WTC11 (cell line): ENCODE data around the gene NMU. TPM values are rescaled to one million over a fixed set of nuclear protein-coding genes. Genes with fewer than 3 reads are reported as not detected.

Experiments
- ATAC-seq: fragments of 200-7000 bp; cut with Tn5 transposase; 2 replicates; pipeline ENCODE4 v1.10.0; 2021; ENCODE audit warnings: mild to moderate bottlenecking, moderate library complexity
- CTCF ChIA-PET: fragments of 300-600 bp; sonication (Branson Sonifier 250); formaldehyde crosslinking; loops from one replicate; lab custom pipeline; 2021; ENCODE audit warnings: antibody characterized with exemption; lab: Charles Lee
- POLR2A ChIA-PET: fragments of 350-600 bp; sonication (Branson Sonifier 250); formaldehyde crosslinking; loops from one replicate; lab custom pipeline; 2021; ENCODE audit warnings: antibody characterized with exemption; lab: Charles Lee
- DNase-seq: peaks from one replicate; pipeline ENCODE4 v3.0.0; 2021; ENCODE audit warnings: low spot score
- H3K27ac Mint-ChIP-seq: 2 replicates; pipeline ENCODE4 v1.8.0; 2021; ENCODE audit warnings: mixed read lengths
- H3K27me3 Mint-ChIP-seq: 2 replicates; pipeline ENCODE4 v1.8.0; 2021; ENCODE audit warnings: low read depth, mild to moderate bottlenecking, moderate library complexity, mixed read lengths
- H3K36me3 Mint-ChIP-seq: 2 replicates; pipeline ENCODE4 v1.8.0; 2021; ENCODE audit warnings: mixed read lengths
- H3K4me1 Mint-ChIP-seq: 2 replicates; pipeline ENCODE4 v1.8.0; 2022; ENCODE audit warnings: mixed read lengths
- H3K4me3 Mint-ChIP-seq: 2 replicates; pipeline ENCODE4 v1.8.0; 2021; ENCODE audit warnings: mild to moderate bottlenecking, moderate library complexity, mixed read lengths
- H3K9me3 Mint-ChIP-seq: 2 replicates; pipeline ENCODE4 v1.8.0; 2021; ENCODE audit warnings: mixed read lengths
- AFF4 ChIP-seq: sonication (generic); formaldehyde crosslinking; IDR thresholded peaks from 2 replicates; pipeline ENCODE4 v1.8.1; 2023; ENCODE audit warnings: mild to moderate bottlenecking, missing genetic modification reagents, borderline replicate concordance
- CREB1 ChIP-seq: sonication (generic); formaldehyde crosslinking; IDR thresholded peaks from 2 replicates; pipeline ENCODE4 v1.8.0; 2023; ENCODE audit warnings: mild to moderate bottlenecking, missing genetic modification reagents
- E2F1 ChIP-seq: sonication (generic); formaldehyde crosslinking; IDR thresholded peaks from 2 replicates; pipeline ENCODE4 v1.8.0; 2022; ENCODE audit warnings: mild to moderate bottlenecking, missing genetic modification reagents
- IRF2 ChIP-seq: sonication (generic); formaldehyde crosslinking; IDR thresholded peaks from 2 replicates; pipeline ENCODE4 v1.8.0; 2022; ENCODE audit warnings: low read depth, missing genetic modification reagents, borderline replicate concordance
- MXD4 ChIP-seq: fragments of 250-450 bp; sonication (Bioruptor Pico); IDR thresholded peaks from 2 replicates; pipeline ENCODE4 v1.8.0; 2021; ENCODE audit warnings: mild to moderate bottlenecking, moderate library complexity, borderline replicate concordance
- NFATC4 ChIP-seq: fragments of 250-450 bp; sonication (Bioruptor Pico); IDR thresholded peaks from 2 replicates; pipeline ENCODE4 v1.9.0; 2021; ENCODE audit warnings: mild to moderate bottlenecking
- NFE2L1 ChIP-seq: sonication (generic); formaldehyde crosslinking; IDR thresholded peaks from 2 replicates; pipeline ENCODE4 v1.8.1; 2023; ENCODE audit warnings: missing genetic modification reagents
- STAT6 ChIP-seq: sonication (generic); formaldehyde crosslinking; conservative IDR thresholded peaks from 2 replicates; pipeline ENCODE4 v1.8.1; 2023; ENCODE audit warnings: mild to moderate bottlenecking, low read depth, missing genetic modification reagents, moderate library complexity
- TP53 ChIP-seq: sonication (generic); formaldehyde crosslinking; IDR thresholded peaks from 2 replicates; pipeline ENCODE4 v1.8.1; 2023; ENCODE audit warnings: mild to moderate bottlenecking, missing genetic modification reagents
- USF2 ChIP-seq: sonication (generic); formaldehyde crosslinking; IDR thresholded peaks from 2 replicates; pipeline ENCODE4 v1.8.1; 2023; ENCODE audit warnings: mild to moderate bottlenecking, missing genetic modification reagents, moderate library complexity
- ZBTB21 ChIP-seq: sonication (generic); formaldehyde crosslinking; IDR thresholded peaks from 2 replicates; pipeline ENCODE4 v1.8.1; 2023; ENCODE audit warnings: mild to moderate bottlenecking, missing genetic modification reagents, borderline replicate concordance
- ZNF671 ChIP-seq: fragments of 250-450 bp; sonication (Bioruptor Pico); IDR thresholded peaks from 2 replicates; pipeline ENCODE4 v1.8.0; 2021; ENCODE audit warnings: mild to moderate bottlenecking
- total RNA-seq: library from RNA; stranded (reverse); gene quantifications from 3 replicates; pipeline ENCODE4 v1.2.3, GENCODE V29; 2021
- TF ChIP-seq, protein P1 (sequence below): sonication (generic); formaldehyde crosslinking; IDR thresholded peaks from 2 replicates; pipeline ENCODE4 v1.8.1; 2022; ENCODE audit warnings: mild to moderate bottlenecking, missing genetic modification reagents, moderate library complexity, borderline replicate concordance

NMU gene
- total RNA-seq, 1 experiment from 2014 or later = 43.7 TPM

DNA sequence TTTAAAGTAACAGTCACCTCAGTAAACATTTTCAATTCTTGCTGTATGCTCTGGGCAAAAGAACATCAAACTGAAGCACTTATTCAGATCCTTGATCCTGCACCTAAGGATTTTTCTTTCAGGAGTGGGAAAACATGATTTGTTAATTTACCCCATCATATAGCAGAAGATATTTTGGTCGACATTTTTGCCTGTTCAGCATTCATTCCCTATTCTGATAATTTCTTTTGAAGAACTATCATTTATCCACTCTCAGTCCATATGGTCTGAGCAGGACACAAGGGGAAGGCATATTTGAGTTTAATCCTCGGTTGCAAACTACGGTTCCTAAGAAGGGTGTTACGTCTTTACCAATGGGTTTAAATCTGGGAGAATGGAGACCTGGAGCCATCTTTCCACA is 88.2 kb downstream of the NMU start:
- H3K27ac Mint-ChIP-seq = peak overlapping the region; percentile 97

DNA sequence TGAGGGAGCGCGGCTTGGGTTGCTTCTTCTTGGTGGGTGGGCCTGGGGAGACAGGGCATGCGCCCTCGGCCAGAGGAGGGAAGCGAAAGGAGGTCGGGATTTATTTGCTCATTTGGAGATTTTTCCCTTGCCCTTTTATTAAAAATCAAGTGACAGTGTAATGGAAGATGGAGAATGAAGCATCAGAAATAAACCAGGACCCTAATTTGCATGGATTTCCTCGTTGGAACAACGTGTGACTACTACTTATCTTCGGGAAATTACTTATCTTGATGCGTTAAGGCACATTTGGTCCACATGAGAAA is 88.7 kb downstream of the NMU start:
- peak overlapping the region; percentile 97 for H3K27ac Mint-ChIP-seq
- no peaks in the 10 kb centered on the region for H3K27me3 Mint-ChIP-seq
- H3K4me3 Mint-ChIP-seq = peak overlapping the region; percentile 91
- TF ChIP-seq E2F1 (CRISPR knock-in tag) (no peak), USF2 (CRISPR knock-in tag) (no peak), CREB1 (CRISPR knock-in tag) (no peak), AFF4 (no peak), ZNF671 (CRISPR knock-in tag) (no peak), NFATC4 (no peak), ZBTB21 (CRISPR knock-in tag) (no peak), TP53 (CRISPR knock-in tag) (no peak), NFE2L1 (CRISPR knock-in tag) (no peak), STAT6 (CRISPR knock-in tag) (no peak)
- TF ChIP-seq, protein P1, sequence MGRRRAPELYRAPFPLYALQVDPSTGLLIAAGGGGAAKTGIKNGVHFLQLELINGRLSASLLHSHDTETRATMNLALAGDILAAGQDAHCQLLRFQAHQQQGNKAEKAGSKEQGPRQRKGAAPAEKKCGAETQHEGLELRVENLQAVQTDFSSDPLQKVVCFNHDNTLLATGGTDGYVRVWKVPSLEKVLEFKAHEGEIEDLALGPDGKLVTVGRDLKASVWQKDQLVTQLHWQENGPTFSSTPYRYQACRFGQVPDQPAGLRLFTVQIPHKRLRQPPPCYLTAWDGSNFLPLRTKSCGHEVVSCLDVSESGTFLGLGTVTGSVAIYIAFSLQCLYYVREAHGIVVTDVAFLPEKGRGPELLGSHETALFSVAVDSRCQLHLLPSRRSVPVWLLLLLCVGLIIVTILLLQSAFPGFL = no peak
- CTCF ChIA-PET = interaction anchor here (0.7 kb wide), 1 partner anchor 13 kb away, joined by 3 read pairs; no protein-coding TSS in a partner anchor
- peaks cover 54% of the 10 kb centered on the region for H3K4me1 Mint-ChIP-seq
- ATAC-seq (peak; percentile 5), DNase-seq (peak; percentile 51)
- peaks cover 7% of the 10 kb centered on the region for H3K9me3 Mint-ChIP-seq
- POLR2A ChIA-PET = no interaction called here
- H3K36me3 Mint-ChIP-seq = peaks cover 3% of the 10 kb centered on the region; the same call in 1 of the 2 replicates

More for the DNA sequence above, 88.2 kb downstream of the NMU start:
- CTCF ChIA-PET = no interaction called here
- peaks cover 3% of the 10 kb centered on the region; the same call in 1 of the 2 replicates for H3K36me3 Mint-ChIP-seq
- H3K9me3 Mint-ChIP-seq = peaks cover 7% of the 10 kb centered on the region
- POLR2A ChIA-PET = no interaction called here
- TF ChIP-seq MXD4 (CRISPR knock-in tag) (no peak), E2F1 (CRISPR knock-in tag) (no peak), NFATC4 (no peak), IRF2 (CRISPR knock-in tag) (no peak)
- TF ChIP-seq, all 79 proteins: peak for 0
- ATAC-seq (no peak), DNase-seq (no peak)
- Mint-ChIP-seq H3K27me3 (no peaks in the 10 kb centered on the region), H3K4me1 (peaks cover 50% of the 10 kb centered on the region), H3K4me3 (peak overlapping the region; percentile 91)
